A673 (cell line): ENCODE data around the gene CLRN1. TPM values are rescaled to one million over a fixed set of nuclear protein-coding genes. Genes with fewer than 3 reads are reported as not detected.

Source experiments
- BruUV-seq: library from RNA; stranded (reverse); fragments of 400-500 nt; replicated peaks from 2 replicates; lab custom pipeline; 2021; lab: Mats Ljungman, UMichigan
- CTCF ChIA-PET: fragments of 300-600 bp; sonication (Branson Sonifier 250); formaldehyde crosslinking; loops from one replicate; lab custom pipeline; 2022; ENCODE audit warnings: antibody characterized with exemption; lab: Charles Lee
- POLR2A ChIA-PET: fragments of 300-600 bp; sonication (Branson Sonifier 250); formaldehyde crosslinking; loops from one replicate; lab custom pipeline; 2022; ENCODE audit warnings: antibody characterized with exemption; ENCODE audit not compliant: low non-redundant PET; lab: Charles Lee
- DNase-seq: peaks from one replicate; pipeline ENCODE4 v3.0.0-alpha.2; 2015; ENCODE audit warnings: low spot score
- H3K27ac ChIP-seq: fragments of 200-600 bp; sonication (generic); 2 replicates; pipeline ENCODE4 v1.5.1; 2016; ENCODE audit warnings: mixed run types, low read depth, mild to moderate bottlenecking, mixed read lengths, antibody characterized with exemption, low read length; ENCODE audit not compliant: poor library complexity, severe bottlenecking
- H3K27me3 ChIP-seq: fragments of 200-600 bp; sonication (generic); replicated peaks from 2 replicates; pipeline ENCODE4 v1.6.1; 2017; ENCODE audit warnings: mixed run types, low read depth, mild to moderate bottlenecking, mixed read lengths, antibody characterized with exemption, low read length; ENCODE audit not compliant: insufficient read depth, poor library complexity
- H3K36me3 ChIP-seq: fragments of 200-600 bp; sonication (generic); 2 replicates; pipeline ENCODE4 v1.6.1; 2016; ENCODE audit warnings: mixed run types, mild to moderate bottlenecking, mixed read lengths, antibody characterized with exemption, low read length; ENCODE audit not compliant: insufficient read depth, poor library complexity, severe bottlenecking
- H3K4me1 ChIP-seq: fragments of 200-600 bp; sonication (generic); 2 replicates; pipeline ENCODE4 v1.6.1; 2017; ENCODE audit warnings: mixed run types, mild to moderate bottlenecking, mixed read lengths, antibody characterized with exemption, low read length; ENCODE audit not compliant: insufficient read depth, poor library complexity, severe bottlenecking
- H3K4me3 ChIP-seq: fragments of 200-600 bp; sonication (generic); 2 replicates; pipeline ENCODE4 v1.5.1; 2016; ENCODE audit warnings: low read depth, mixed run types, mild to moderate bottlenecking, mixed read lengths, low read length; ENCODE audit not compliant: poor library complexity, severe bottlenecking
- H3K9me3 ChIP-seq: fragments of 200-600 bp; sonication (generic); 2 replicates; pipeline ENCODE4 v1.6.1; 2016; ENCODE audit warnings: mixed run types, low read depth, mild to moderate bottlenecking, mixed read lengths, antibody characterized with exemption, low read length; ENCODE audit not compliant: poor library complexity, severe bottlenecking
- CTCF ChIP-seq: fragments of 300-800, 200-600 bp; sonication (generic); conservative IDR thresholded peaks from 2 replicates; pipeline ENCODE4 v1.5.1; 2017; ENCODE audit warnings: low read depth, mild to moderate bottlenecking, antibody characterized with exemption, low read length, moderate library complexity, mixed read lengths
- EZH2 ChIP-seq: fragments of 200-600 bp; sonication (generic); IDR thresholded peaks from 2 replicates; pipeline ENCODE4 v1.6.1; 2017; ENCODE audit warnings: borderline replicate concordance, low read depth, mild to moderate bottlenecking, mixed read lengths, antibody characterized with exemption, low read length; ENCODE audit not compliant: poor library complexity, severe bottlenecking
- intact Hi-C: fragments of 100-400 bp; cut with micrococcal nuclease; formaldehyde crosslinking; loops from one replicate; pipeline ENCODE4 v1.10.0; 2022; ENCODE audit not compliant: unreplicated experiment
- total RNA-seq: library from RNA; stranded (reverse); gene quantifications from 2 replicates; pipeline ENCODE4 v1.2.3, GENCODE V29; 2021

CLRN1 gene
- total RNA-seq, 1 experiment from 2014 or later: not detected

- H3K27me3 ChIP-seq: no peaks in the 10 kb centered on the region
- no peak for TF ChIP-seq EZH2
- TF ChIP-seq CTCF: no peak
- intact Hi-C loops: no loop called here
- no peak for DNase-seq
- H3K9me3 ChIP-seq: no peaks in the 10 kb centered on the region
- H3K4me1 ChIP-seq: no peaks in the 10 kb centered on the region
- H3K27ac ChIP-seq: no peak overlapping the region
- ChIA-PET POLR2A (no interaction called here), CTCF (no interaction called here)
- no peak overlapping the region for H3K4me3 ChIP-seq
- H3K36me3 ChIP-seq: no peaks in the 10 kb centered on the region
- no TSS peak for BruUV-seq
Observed at GRCh38 chr3:150878290-150878689, 94.2 kb downstream of the CLRN1 start.

GRCh38 chr3:150877303-150877702, 95.2 kb downstream of the CLRN1 start:
- no peaks in the 10 kb centered on the region for H3K27me3 ChIP-seq
- H3K4me3 ChIP-seq: no peak overlapping the region
- H3K9me3 ChIP-seq: no peaks in the 10 kb centered on the region
- intact Hi-C loops: no loop called here
- no TSS peak for BruUV-seq
- H3K4me1 ChIP-seq: no peaks in the 10 kb centered on the region
- no peak overlapping the region for H3K27ac ChIP-seq
- TF ChIP-seq EZH2 (no peak), CTCF (no peak)
- no peaks in the 10 kb centered on the region for H3K36me3 ChIP-seq
- CTCF ChIA-PET: no interaction called here
- POLR2A ChIA-PET: no interaction called here
- no peak for DNase-seq

GRCh38 chr3:150876611-150877265, 95.8 kb downstream of the CLRN1 start:
- Histone ChIP-seq H3K4me3 (no peak overlapping the region), H3K4me1 (no peaks in the 10 kb centered on the region), H3K27ac (no peak overlapping the region), H3K36me3 (no peaks in the 10 kb centered on the region), H3K27me3 (no peaks in the 10 kb centered on the region), H3K9me3 (no peaks in the 10 kb centered on the region)
- TF ChIP-seq EZH2: no peak
- no peak for TF ChIP-seq CTCF
- ChIA-PET POLR2A (no interaction called here), CTCF (no interaction called here)
- no TSS peak for BruUV-seq
- intact Hi-C loops: no loop called here
- DNase-seq: no peak

Other genes with a start within 250 kb of the CLRN1 start
- gene SIAH2, start 209.6 kb downstream of the CLRN1 start, total RNA-seq: 26.8 and 28.8 TPM in 2 replicates
- gene MINDY4B, start 67.3 kb downstream of the CLRN1 start, total RNA-seq: not detected in 2 replicates
- 0.71 and 1.1 TPM in 2 replicates for gene MED12L, start 112.9 kb upstream of the CLRN1 start, total RNA-seq
- gene GPR171, start 230.5 kb upstream of the CLRN1 start, total RNA-seq: not detected in 2 replicates